ENCODE measurements around the gene USP38.

DNA sequence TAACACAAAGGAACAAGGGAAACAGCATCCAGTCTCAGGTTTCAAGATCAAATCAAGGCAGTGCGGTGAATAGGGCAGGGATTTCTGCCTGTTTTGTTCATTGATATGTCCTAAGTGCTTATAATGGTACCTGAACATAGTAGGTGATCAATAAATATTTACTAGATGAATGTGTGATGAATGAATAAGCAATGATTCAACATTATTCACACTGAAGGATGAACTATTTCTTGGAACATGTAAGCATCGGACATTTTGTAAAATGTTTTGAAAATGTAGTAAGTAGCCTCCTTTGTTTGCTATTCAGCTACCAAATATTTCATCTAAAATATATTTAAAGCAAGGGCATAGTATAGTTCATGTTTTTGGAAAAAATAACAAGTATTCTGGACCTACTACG, 67.8 kb downstream of the USP38 start:
- TF ChIP-seq, protein P1, sequence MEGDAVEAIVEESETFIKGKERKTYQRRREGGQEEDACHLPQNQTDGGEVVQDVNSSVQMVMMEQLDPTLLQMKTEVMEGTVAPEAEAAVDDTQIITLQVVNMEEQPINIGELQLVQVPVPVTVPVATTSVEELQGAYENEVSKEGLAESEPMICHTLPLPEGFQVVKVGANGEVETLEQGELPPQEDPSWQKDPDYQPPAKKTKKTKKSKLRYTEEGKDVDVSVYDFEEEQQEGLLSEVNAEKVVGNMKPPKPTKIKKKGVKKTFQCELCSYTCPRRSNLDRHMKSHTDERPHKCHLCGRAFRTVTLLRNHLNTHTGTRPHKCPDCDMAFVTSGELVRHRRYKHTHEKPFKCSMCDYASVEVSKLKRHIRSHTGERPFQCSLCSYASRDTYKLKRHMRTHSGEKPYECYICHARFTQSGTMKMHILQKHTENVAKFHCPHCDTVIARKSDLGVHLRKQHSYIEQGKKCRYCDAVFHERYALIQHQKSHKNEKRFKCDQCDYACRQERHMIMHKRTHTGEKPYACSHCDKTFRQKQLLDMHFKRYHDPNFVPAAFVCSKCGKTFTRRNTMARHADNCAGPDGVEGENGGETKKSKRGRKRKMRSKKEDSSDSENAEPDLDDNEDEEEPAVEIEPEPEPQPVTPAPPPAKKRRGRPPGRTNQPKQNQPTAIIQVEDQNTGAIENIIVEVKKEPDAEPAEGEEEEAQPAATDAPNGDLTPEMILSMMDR (IDR thresholded peaks at IDR 0.05), result no peak
- no peak for TF ChIP-seq POLR2A (IDR thresholded peaks at IDR 0.05)
